Measurements from ENCODE around the gene SOCS3.
"Not testable (repeated sequence)": the region's sequence is repeated elsewhere in the genome, so short reads cannot be mapped to it uniquely, and the experiment has no call there.

The SOCS3 gene

GRCh38 chr17:78348055-78348770, 11.7 kb downstream of the SOCS3 start:
- DNase-seq: no peak

- no peak for DNase-seq
Observed at GRCh38 chr17:78347453-78347852, 12.4 kb downstream of the SOCS3 start.

GRCh38 chr17:78346605-78347250, 13.1 kb downstream of the SOCS3 start:
- DNase-seq: no peak

- no peak for DNase-seq
Observed at GRCh38 chr17:78345791-78346494, 13.9 kb downstream of the SOCS3 start.

- no peak for DNase-seq
Observed at GRCh38 chr17:78345172-78345571, 14.7 kb downstream of the SOCS3 start.

GRCh38 chr17:78344666-78345065, 15.2 kb downstream of the SOCS3 start:
- DNase-seq: no peak

- DNase-seq: peak; percentile 90
Observed at GRCh38 chr17:78343543-78344201, 16.2 kb downstream of the SOCS3 start.

- DNase-seq: peak; percentile 64
Observed at GRCh38 chr17:78343187-78343542, 16.7 kb downstream of the SOCS3 start.

GRCh38 chr17:78342449-78343186, 17.3 kb downstream of the SOCS3 start:
- no peak for DNase-seq

GRCh38 chr17:78341559-78342448, 18.1 kb downstream of the SOCS3 start:
- peak; percentile 52 for DNase-seq

- DNase-seq: no peak
Observed at GRCh38 chr17:78340183-78340955, 19.5 kb downstream of the SOCS3 start.

- DNase-seq: peak; percentile 66
Observed at GRCh38 chr17:78338486-78339259, 21.2 kb downstream of the SOCS3 start.

- DNase-seq: no peak
Observed at GRCh38 chr17:78337244-78338109, 22.4 kb downstream of the SOCS3 start.

- no peak for DNase-seq
Observed at GRCh38 chr17:78335209-78335608, 24.7 kb downstream of the SOCS3 start.

GRCh38 chr17:78332991-78333390, 26.9 kb downstream of the SOCS3 start:
- DNase-seq: no peak

GRCh38 chr17:78331355-78331754, 28.5 kb downstream of the SOCS3 start:
- DNase-seq: not testable (repeated sequence)

GRCh38 chr17:78330570-78331224, 29.2 kb downstream of the SOCS3 start:
- no peak for DNase-seq

- DNase-seq: no peak
Observed at GRCh38 chr17:78329263-78330059, 30.4 kb downstream of the SOCS3 start.
